ENCODE data around the gene SPATS2L.

SPATS2L gene, protein sequence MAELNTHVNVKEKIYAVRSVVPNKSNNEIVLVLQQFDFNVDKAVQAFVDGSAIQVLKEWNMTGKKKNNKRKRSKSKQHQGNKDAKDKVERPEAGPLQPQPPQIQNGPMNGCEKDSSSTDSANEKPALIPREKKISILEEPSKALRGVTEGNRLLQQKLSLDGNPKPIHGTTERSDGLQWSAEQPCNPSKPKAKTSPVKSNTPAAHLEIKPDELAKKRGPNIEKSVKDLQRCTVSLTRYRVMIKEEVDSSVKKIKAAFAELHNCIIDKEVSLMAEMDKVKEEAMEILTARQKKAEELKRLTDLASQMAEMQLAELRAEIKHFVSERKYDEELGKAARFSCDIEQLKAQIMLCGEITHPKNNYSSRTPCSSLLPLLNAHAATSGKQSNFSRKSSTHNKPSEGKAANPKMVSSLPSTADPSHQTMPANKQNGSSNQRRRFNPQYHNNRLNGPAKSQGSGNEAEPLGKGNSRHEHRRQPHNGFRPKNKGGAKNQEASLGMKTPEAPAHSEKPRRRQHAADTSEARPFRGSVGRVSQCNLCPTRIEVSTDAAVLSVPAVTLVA

DNA sequence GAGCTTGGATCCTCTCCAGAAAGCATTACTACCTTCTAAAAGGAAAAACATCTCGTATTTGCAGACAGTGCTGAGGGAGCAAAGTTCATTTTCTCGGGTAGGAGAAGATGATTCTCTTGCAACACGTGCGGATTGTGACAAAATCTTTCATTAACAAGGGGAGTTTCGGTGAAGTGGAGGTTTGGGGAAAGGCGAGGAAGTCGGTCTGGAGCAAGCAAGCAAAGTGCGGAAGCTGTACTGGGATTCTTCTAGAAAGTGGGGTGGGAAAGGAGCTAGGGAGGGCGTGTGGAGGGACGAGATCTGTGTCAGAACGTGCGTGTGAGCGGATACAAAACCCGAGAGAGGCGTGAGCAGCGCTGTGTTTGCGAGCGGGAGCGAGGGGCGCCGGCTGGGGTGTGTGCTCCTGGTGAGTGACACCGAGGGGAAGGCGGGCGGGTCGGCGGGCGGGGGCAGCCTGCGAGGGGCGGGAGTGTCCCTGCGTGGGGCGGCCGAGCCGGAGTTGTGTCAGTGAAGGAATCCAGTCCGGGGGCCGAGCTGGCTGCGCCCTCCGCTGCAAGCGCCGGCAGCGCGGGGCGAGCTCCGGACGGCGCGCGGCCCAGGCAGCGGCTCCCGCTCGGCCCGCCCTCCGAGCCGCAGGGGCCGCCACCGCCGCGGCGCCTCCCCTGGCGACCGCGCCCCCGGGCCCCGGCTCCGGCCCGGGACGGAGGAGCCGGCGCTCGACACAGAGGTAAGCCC lies at the start of gene SPATS2L:
Gene SPATS2L (plus strand): TSS at position 498 of the 735 bp plus-strand sequence. CDS start 82,552 bp downstream, outside the sequence.
- peak in 2 of 3 donors; percentile 9 to 36 for DNase-seq (ENCODE audit: low read depth in 3 of 3, low spot score in 1 of 3)

DNA sequence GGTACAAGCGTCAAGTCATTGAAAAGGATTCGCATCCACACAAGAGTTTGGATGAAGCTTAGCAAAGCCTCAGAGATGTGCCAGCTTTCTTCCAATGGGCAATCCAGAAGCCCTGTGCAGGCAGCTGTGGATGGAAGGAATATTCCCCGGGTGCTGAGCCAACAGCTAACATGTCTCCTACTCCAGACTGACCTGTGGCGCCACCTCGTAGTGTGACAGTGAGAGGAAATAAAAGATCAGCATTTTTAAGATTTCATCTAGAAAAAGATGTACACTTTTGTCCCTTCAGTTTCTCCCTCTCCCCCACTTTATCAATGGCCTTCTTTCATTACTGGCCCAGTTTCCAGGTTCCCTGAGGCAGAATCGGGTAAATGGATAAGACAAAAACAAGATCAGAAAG lies 48.9 kb upstream of the SPATS2L start:
- no peak for DNase-seq (ENCODE audit: low read depth in 3 of 3, low spot score in 1 of 3)

DNA sequence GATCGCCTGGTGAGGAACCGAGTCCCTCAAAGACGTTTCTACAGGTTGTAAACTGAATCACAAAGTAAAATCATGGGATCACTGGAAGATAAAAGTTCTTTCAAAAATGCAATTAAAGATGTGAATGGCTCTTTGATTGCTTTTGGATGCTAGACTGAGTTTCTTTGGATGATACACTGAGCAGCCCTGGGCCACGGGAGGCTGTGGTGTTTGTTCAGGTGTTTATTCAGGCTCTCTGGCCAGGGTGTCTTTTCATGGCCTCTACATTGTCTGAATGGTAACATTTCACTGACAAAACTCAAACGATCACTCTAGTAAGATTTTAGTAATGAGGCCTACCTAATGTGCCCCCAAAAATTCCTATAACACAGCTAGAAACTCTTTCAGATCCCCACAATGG lies 48.4 kb upstream of the SPATS2L start:
- DNase-seq (ENCODE audit: low read depth in 3 of 3, low spot score in 1 of 3): no peak

GRCh38 chr2:200258881-200259576 lies 47.5 kb upstream of the SPATS2L start:
- DNase-seq (ENCODE audit: low read depth in 3 of 3, low spot score in 1 of 3): no peak

- no peak for DNase-seq (ENCODE audit: low read depth in 3 of 3, low spot score in 1 of 3)
These were observed 46.9 kb upstream of the SPATS2L start for GRCh38 chr2:200259577-200259957.

DNA sequence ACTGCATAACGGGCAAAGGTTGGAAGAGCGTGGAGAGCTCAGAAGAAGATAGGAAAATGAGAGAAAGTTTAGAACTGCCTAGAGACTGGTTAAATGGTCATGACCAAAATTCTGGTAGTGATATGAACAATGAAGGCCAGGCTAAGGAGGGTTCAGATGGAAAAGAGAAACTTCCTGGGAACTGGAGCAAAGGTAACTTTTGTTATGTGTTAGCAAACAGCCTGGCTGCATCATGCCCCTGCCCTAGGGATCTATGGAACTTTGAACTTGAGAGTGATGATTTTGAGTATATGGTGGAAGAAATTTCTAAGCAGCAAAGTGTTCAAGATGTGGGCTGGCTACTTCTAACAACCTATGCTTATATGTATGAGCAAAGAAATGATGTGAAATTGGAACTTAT lies 44.4 kb upstream of the SPATS2L start:
- DNase-seq (ENCODE audit: low read depth in 3 of 3, low spot score in 1 of 3): no peak

- no peak for DNase-seq (ENCODE audit: low read depth in 3 of 3, low spot score in 1 of 3)
These were observed 43.2 kb upstream of the SPATS2L start for GRCh38 chr2:200263279-200263678.

DNA sequence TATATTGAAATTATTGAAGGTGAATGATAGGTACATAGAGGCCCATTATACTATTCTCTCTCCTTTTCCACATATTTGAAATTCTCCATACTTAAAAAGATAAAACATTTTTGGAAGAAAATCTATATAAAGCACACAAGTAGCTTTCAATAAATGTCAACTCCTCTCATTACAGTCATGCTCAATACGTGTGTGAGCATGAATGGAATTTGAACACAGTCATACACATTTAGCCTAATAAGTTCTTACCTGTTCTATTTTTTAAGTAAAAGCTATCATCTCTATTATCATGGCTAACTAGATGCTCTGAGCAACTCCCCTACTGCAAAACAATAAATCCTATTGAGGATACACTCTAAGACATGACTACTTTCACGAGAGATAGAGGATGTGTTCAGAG lies 41.9 kb upstream of the SPATS2L start:
- DNase-seq (ENCODE audit: low read depth in 3 of 3, low spot score in 1 of 3): no peak

GRCh38 chr2:200266406-200266805 lies 40.1 kb upstream of the SPATS2L start:
- no peak for DNase-seq (ENCODE audit: low read depth in 3 of 3, low spot score in 1 of 3)

- DNase-seq (ENCODE audit: low read depth in 3 of 3, low spot score in 1 of 3): no peak
These were observed 39.1 kb upstream of the SPATS2L start for GRCh38 chr2:200267350-200267749.

DNA sequence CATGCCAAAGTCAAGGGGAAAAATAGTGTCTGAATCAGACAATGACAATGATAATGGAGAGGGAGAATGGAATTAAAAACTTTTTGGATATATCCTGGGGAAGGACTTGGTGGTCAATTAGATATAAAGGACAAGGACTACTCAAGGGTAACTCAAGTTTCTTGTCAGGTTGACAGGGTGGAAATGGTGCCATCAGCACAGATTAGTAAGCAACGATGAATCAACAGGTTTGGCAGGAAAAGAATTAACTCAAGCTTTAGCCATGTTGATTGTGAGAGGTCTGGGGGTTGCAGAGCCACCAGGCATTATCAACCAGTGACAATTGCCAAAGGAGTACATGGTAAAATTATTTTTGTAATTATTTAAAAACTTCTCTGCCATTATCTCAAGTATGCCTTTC lies 35.8 kb upstream of the SPATS2L start:
- DNase-seq (ENCODE audit: low read depth in 3 of 3, low spot score in 1 of 3): no peak

- DNase-seq (ENCODE audit: low read depth in 3 of 3, low spot score in 1 of 3): no peak
These were observed 34.2 kb upstream of the SPATS2L start for GRCh38 chr2:200272320-200272719.

DNA sequence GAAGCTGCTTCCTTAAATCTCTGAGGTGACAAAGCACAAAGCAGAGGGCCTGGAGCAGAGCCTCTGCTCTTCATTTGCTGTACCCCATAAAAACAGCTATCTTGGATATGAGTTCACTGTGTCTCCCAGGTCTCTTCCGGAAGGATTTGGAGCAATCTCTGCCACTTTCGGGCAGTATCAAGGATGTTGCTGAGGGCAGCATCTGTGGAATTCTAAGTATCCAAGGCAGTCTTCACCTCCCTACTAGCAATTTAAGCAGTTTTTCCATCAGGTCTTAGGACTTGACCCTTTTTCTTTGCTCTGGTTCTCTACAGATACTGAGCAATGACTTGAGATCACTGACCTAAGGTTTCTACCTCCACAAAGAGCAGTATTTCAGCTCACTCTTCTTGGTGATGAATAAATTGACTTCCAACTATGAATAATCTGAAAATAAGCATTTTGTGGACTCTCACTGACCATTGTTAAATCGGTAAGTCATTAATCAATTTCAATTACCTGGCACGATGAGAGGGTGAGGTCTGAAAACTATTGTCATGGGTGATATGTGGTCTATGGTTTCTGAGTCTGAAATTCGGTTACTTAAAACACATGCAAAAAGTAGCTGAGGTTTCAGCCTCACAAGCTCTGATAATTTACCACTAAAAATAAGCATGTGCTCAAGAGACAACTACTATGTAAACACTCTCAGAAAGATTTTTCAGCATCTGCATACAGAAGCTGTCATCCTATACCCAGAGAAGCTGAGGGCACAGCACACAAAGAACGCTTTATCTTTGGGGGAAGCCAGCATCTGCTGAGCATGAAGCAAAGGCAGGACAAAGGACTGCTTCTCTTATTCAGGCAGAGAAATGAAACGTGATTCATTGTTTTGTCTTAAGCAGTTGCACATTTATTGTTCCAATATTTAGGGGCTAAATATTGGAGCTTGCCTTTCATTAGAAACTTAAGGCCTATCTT lies 32.1 kb upstream of the SPATS2L start:
- no peak for DNase-seq (ENCODE audit: low read depth in 3 of 3, low spot score in 1 of 3)

DNA sequence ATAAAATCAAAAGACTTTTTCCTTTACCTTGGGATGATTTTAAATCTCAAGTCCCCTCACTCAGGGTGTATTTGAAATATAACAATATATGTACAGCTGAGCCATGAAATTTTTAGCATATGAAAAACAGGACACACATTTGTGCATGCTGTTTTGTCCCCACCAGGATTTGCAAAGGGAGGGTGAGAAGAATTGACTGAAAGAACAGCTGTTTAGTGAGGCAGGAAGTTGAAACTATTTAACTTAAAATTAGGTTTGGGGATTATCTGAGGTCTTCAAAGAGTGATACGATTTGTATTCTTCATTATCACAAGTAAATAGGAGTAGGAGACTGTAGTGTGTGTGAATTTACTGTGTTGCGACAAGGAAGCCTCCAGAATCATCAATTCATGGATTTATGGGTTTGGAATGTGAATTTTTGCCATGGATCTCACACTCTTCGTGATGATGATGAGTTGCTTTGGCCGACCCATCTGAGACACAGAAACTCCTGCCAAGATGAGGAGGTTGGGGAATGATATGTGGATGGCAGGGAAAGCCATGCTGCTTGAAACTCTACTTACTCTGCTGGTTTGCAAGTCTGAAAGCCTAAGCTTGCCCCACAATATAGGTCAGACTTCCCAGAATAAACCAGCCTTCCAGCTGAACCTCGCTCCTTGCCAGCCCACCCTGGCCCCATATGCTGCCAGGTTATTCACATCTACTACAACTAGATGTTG lies 31.0 kb upstream of the SPATS2L start:
- no peak for DNase-seq (ENCODE audit: low read depth in 3 of 3, low spot score in 1 of 3)

- DNase-seq (ENCODE audit: low read depth in 3 of 3, low spot score in 1 of 3): no peak
These were observed 30.0 kb upstream of the SPATS2L start for GRCh38 chr2:200276472-200276871.

DNA sequence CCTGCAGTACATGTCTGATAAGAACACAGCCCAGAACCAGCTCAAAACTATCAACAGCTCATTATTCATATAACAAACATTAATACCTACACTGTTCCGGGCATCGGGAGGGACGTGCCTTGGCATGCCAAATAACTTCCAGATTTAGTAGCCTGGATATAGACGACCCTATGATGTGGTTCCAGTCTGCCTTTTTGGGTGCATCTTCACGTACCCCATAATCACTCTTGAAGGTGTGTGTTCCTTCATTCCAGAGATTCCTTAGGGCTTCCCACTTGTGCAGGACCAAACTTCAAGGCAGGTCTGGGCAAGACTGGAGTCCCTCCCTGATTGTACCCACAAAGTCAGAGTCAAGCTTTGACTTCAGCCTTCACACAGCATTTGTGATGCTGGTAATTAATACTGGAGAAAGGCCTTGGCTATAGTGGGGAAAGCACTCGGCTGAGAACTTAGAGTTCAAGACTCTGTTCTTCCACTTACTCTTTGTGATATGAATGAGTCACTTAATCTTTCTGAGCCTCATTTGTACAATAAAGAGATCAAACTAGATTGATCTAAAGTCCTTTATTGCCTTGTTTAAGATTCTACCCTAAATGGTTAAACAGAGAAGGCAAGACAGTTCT lies 27.7 kb upstream of the SPATS2L start:
- DNase-seq (ENCODE audit: low read depth in 3 of 3, low spot score in 1 of 3): no peak

DNA sequence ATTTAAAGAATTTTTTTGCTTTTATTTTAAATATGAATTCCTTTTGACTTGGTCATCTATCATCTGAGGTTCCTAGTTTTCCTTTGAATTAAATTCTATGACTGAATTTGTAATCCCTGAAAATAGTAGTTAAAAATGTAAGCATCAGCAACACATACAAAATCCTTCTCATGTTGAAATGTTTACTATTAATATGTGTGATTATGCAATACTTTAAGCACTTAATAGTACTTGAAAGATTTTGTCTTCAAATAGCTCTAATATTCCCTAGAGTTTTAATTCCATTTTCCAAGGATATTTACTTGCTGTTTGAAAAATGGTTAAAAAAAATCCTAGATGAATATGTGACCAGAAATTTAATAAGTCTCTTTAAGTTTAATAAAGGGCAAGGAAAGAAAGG lies 26.6 kb upstream of the SPATS2L start:
- DNase-seq (ENCODE audit: low read depth in 3 of 3, low spot score in 1 of 3): no peak

DNA sequence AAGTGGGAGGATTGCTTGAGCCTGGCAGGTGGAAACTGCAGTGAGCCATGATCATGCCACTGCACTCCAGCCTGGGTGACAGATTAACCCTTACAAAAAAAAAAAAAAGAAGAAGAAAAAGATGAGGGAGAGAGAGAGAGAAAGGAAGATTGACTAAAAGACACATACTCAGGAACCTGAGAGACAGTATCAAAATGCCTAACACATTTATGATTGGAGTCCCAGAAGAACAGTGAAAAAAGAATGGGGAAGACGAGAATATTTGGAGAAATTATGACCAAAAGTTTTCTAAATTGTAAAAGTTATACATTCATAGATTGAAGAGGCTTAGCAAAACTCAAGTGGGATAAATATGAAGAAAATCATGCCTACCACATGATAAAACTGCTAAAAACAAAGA lies 19.9 kb upstream of the SPATS2L start:
- DNase-seq (ENCODE audit: low read depth in 3 of 3, low spot score in 1 of 3): no peak

- DNase-seq (ENCODE audit: low read depth in 3 of 3, low spot score in 1 of 3): no peak
These were observed 17.6 kb upstream of the SPATS2L start for GRCh38 chr2:200288670-200289429.
